Astrocyte (in vitro differentiated cells and primary cell): Measurements from ENCODE around the gene RDM1.

ENCODE experiments used
- CTCF ChIP-seq: IDR thresholded peaks from 2 replicates; pipeline ENCODE4 v1.5.1; 2011; ENCODE audit warnings: low read depth, mild to moderate bottlenecking, inconsistent platforms, low read length, moderate library complexity; ENCODE audit not compliant: insufficient read depth
- EZH2 ChIP-seq: IDR thresholded peaks from 2 replicates; pipeline ENCODE4 v1.6.1; 2012; ENCODE audit warnings: mild to moderate bottlenecking, low read length, inconsistent platforms; ENCODE audit not compliant: insufficient read depth

- TF ChIP-seq CTCF = no peak
- no peak for TF ChIP-seq EZH2
Measured at GRCh38 chr17:35903451-35903850, 27.1 kb downstream of the RDM1 start.
